LNCaP clone FGC (cell line): ENCODE data around the gene DNAJC17.

Experiments used
- DNase-seq: peaks from one replicate; pipeline ENCODE4 v3.0.0-alpha.2; 2011; ENCODE audit warnings: low read depth
- H3K4me3 ChIP-seq: 2 replicates; pipeline ENCODE4 v1.5.1; 2011; ENCODE audit warnings: mild to moderate bottlenecking, low read depth, low read length, control low read depth
- CTCF ChIP-seq: IDR thresholded peaks from 2 replicates; pipeline ENCODE4 v1.5.1; 2012; ENCODE audit warnings: mild to moderate bottlenecking; ENCODE audit not compliant: control insufficient read depth, insufficient read depth; ENCODE audit errors: extremely low read depth

Gene DNAJC17

GRCh38 chr15:40763801-40764628 lies 43.3 kb downstream of the DNAJC17 start, which contains the start of gene GCHFR:
GCHFR (plus strand) TSS chr15:40764068; CDS start chr15:40764181, 113 bp downstream.
- peak; percentile 34 for DNase-seq
- peak; percentile 61 for TF ChIP-seq CTCF
- peak within 1 kb of the TSS; percentile 67 for H3K4me3 ChIP-seq

- peak overlapping the region; percentile 67 for H3K4me3 ChIP-seq
- TF ChIP-seq CTCF, result no peak
- DNase-seq, result no peak
Observed at GRCh38 chr15:40762919-40763800, 44.1 kb downstream of the DNAJC17 start.

GRCh38 chr15:40759961-40760360 lies 47.3 kb downstream of the DNAJC17 start:
- TF ChIP-seq CTCF, result no peak
- no peak for DNase-seq
- H3K4me3 ChIP-seq, result no peak overlapping the region

GRCh38 chr15:40756938-40757337 lies 50.3 kb downstream of the DNAJC17 start:
- H3K4me3 ChIP-seq, result no peak overlapping the region
- DNase-seq, result no peak
- TF ChIP-seq CTCF, result no peak

GRCh38 chr15:40755812-40756208 lies 51.5 kb downstream of the DNAJC17 start:
- H3K4me3 ChIP-seq, result peak overlapping the region; percentile 99
- DNase-seq, result no peak

More at GRCh38 chr15:40755812-40756208, 51.5 kb downstream of the DNAJC17 start:
- TF ChIP-seq CTCF, result no peak
